Liver (tissue), 3 donors: ENCODE data around the gene ZNF582.

Source experiments
- EGR1 ChIP-seq, 2 donors: IDR thresholded peaks; 2 replicates each; pipeline ENCODE4 v1.6.1; 2016 to 2018; ENCODE audit warnings: antibody characterized with exemption in 2 of 2, low read depth in 2 of 2
- FOXA1 ChIP-seq: IDR thresholded peaks from 2 replicates; pipeline ENCODE4 v1.6.1; 2016; ENCODE audit warnings: antibody characterized with exemption
- GABPA ChIP-seq, 2 donors: IDR thresholded peaks in 1 of 2; conservative IDR thresholded peaks in 1 of 2; 2 replicates each; pipeline ENCODE4 v1.6.1; 2016; ENCODE audit warnings: antibody characterized with exemption in 2 of 2, mild to moderate bottlenecking in 1 of 2, moderate library complexity in 1 of 2
- HNF4A ChIP-seq, 2 donors: conservative IDR thresholded peaks; 2 replicates each; pipeline ENCODE4 v1.6.1; 2016; ENCODE audit warnings: antibody characterized with exemption in 2 of 2, mild to moderate bottlenecking in 2 of 2
- JUND ChIP-seq, 2 donors: IDR thresholded peaks; 2 replicates each; pipeline ENCODE4 v1.6.1; 2016; ENCODE audit warnings: antibody characterized with exemption in 2 of 2
- RAD21 ChIP-seq, 2 donors: IDR thresholded peaks; 2 replicates each; pipeline ENCODE4 v1.6.1; 2016; ENCODE audit warnings: antibody characterized with exemption in 2 of 2, mild to moderate bottlenecking in 2 of 2
- SP1 ChIP-seq: IDR thresholded peaks from 2 replicates; pipeline ENCODE4 v1.6.1; 2018; ENCODE audit warnings: antibody characterized with exemption, mild to moderate bottlenecking
- TAF1 ChIP-seq: conservative IDR thresholded peaks from 2 replicates; pipeline ENCODE4 v1.6.1; 2016; ENCODE audit warnings: antibody characterized with exemption, mild to moderate bottlenecking
- YY1 ChIP-seq: IDR thresholded peaks from 2 replicates; pipeline ENCODE4 v1.6.1; 2016; ENCODE audit warnings: antibody characterized with exemption, mild to moderate bottlenecking
- TF ChIP-seq, protein P1 (sequence below): fragments of 150-350 bp; IDR thresholded peaks from 2 replicates; pipeline ENCODE4 v1.5.1; 2017; ENCODE audit warnings: improper control_type of control experiment, low read depth, low read length; ENCODE audit not compliant: missing input control
- TF ChIP-seq, protein P2 (sequence below): IDR thresholded peaks from 2 replicates; pipeline ENCODE4 v1.6.1; 2016; ENCODE audit warnings: antibody characterized with exemption, mild to moderate bottlenecking
- TF ChIP-seq, protein P3 (sequence below): IDR thresholded peaks from 2 replicates; pipeline ENCODE4 v1.6.1; 2016; ENCODE audit warnings: antibody characterized with exemption
- donor health status: healthy.
- donor health status: healthy.

DNA sequence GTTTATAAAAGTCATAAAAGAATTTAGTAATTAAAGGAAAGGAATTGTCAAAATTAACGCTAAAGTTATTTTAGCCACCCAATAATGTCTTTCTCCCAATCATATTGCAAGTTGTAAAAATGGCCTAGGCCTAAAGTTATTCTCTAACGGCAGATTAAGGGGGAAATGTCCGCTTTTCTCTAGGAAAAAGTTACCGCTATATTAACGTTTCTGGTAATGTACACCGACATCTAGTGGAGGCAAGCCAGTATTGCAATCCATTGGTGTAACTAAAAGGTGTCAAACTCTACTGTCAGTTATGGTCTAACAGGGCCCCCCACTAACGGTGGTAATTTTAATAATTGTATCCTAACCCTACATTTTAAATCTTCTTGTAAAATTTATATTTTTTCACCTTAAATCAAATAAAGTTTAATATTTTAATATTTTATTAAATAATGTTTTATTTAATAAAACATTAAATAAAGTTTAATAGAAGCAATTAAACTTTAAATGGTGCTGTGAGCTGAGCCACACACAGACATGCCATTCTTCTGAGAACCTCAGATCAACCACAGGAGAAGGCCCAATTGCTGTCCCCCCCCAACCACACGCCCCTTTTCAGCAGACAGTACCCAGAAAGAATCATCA lies 42.8 kb downstream of the ZNF582 start:
- no peak for TF ChIP-seq EGR1 (IDR thresholded peaks at IDR 0.05; ENCODE audit: low read depth in 2 of 2)
- TF ChIP-seq, protein P1, sequence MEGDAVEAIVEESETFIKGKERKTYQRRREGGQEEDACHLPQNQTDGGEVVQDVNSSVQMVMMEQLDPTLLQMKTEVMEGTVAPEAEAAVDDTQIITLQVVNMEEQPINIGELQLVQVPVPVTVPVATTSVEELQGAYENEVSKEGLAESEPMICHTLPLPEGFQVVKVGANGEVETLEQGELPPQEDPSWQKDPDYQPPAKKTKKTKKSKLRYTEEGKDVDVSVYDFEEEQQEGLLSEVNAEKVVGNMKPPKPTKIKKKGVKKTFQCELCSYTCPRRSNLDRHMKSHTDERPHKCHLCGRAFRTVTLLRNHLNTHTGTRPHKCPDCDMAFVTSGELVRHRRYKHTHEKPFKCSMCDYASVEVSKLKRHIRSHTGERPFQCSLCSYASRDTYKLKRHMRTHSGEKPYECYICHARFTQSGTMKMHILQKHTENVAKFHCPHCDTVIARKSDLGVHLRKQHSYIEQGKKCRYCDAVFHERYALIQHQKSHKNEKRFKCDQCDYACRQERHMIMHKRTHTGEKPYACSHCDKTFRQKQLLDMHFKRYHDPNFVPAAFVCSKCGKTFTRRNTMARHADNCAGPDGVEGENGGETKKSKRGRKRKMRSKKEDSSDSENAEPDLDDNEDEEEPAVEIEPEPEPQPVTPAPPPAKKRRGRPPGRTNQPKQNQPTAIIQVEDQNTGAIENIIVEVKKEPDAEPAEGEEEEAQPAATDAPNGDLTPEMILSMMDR = peak; percentile 62
- TF ChIP-seq, protein P2, sequence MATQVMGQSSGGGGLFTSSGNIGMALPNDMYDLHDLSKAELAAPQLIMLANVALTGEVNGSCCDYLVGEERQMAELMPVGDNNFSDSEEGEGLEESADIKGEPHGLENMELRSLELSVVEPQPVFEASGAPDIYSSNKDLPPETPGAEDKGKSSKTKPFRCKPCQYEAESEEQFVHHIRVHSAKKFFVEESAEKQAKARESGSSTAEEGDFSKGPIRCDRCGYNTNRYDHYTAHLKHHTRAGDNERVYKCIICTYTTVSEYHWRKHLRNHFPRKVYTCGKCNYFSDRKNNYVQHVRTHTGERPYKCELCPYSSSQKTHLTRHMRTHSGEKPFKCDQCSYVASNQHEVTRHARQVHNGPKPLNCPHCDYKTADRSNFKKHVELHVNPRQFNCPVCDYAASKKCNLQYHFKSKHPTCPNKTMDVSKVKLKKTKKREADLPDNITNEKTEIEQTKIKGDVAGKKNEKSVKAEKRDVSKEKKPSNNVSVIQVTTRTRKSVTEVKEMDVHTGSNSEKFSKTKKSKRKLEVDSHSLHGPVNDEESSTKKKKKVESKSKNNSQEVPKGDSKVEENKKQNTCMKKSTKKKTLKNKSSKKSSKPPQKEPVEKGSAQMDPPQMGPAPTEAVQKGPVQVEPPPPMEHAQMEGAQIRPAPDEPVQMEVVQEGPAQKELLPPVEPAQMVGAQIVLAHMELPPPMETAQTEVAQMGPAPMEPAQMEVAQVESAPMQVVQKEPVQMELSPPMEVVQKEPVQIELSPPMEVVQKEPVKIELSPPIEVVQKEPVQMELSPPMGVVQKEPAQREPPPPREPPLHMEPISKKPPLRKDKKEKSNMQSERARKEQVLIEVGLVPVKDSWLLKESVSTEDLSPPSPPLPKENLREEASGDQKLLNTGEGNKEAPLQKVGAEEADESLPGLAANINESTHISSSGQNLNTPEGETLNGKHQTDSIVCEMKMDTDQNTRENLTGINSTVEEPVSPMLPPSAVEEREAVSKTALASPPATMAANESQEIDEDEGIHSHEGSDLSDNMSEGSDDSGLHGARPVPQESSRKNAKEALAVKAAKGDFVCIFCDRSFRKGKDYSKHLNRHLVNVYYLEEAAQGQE = no peak
- TF ChIP-seq SP1 = no peak
- TF ChIP-seq YY1 = no peak
- TF ChIP-seq RAD21 (IDR thresholded peaks at IDR 0.05) = peak; percentile 65 to 75
- TF ChIP-seq, protein P3, sequence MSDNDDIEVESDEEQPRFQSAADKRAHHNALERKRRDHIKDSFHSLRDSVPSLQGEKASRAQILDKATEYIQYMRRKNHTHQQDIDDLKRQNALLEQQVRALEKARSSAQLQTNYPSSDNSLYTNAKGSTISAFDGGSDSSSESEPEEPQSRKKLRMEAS = no peak
- no peak for TF ChIP-seq FOXA1
- TF ChIP-seq JUND (IDR thresholded peaks at IDR 0.05) = no peak
- no peak for TF ChIP-seq GABPA (IDR thresholded peaks at IDR 0.05 in 1 of 2, conservative IDR thresholded peaks at IDR 0.05 in 1 of 2)
- TF ChIP-seq TAF1 = no peak
- no peak for TF ChIP-seq HNF4A (conservative IDR thresholded peaks at IDR 0.05)
